Prostate gland (tissue), 2 donors: ENCODE results near the gene AP1S1. TPM values are rescaled to one million over a fixed set of nuclear protein-coding genes. Genes with fewer than 3 reads are reported as not detected.

Experiments
- DNase-seq: peaks from one replicate; pipeline ENCODE4 v3.0.0-alpha.2; 2019; ENCODE audit warnings: low spot score
- H3K27ac ChIP-seq, 2 donors: fragments of 200-600 bp; sonication (generic); 2 replicates each; pipeline ENCODE4 v1.5.1; 2017 to 2019
- H3K27me3 ChIP-seq: fragments of 200-600 bp; sonication (generic); replicated peaks from 2 replicates; pipeline ENCODE4 v1.5.1; 2019; ENCODE audit not compliant: insufficient read depth
- H3K36me3 ChIP-seq, 2 donors: fragments of 200-600 bp; sonication (generic); 1 replicate in 1 of 2; 2 replicates in 1 of 2; pipeline versions ENCODE4 v1.5.1 to v1.8.1; 2017 to 2019
- H3K4me1 ChIP-seq: fragments of 200-600 bp; sonication (generic); replicated peaks from 2 replicates; pipeline ENCODE4 v1.5.1; 2019
- H3K4me3 ChIP-seq, 2 donors: fragments of 200-600 bp; sonication (generic); 2 replicates each; pipeline ENCODE4 v1.5.1; 2017 to 2019
- H3K9me3 ChIP-seq: fragments of 200-600 bp; sonication (generic); 2 replicates; pipeline ENCODE4 v1.5.1; 2017
- CTCF ChIP-seq, 4 experiments: fragments of 200-600 bp in 2 of 4; fragments of 450-650 bp in 2 of 4; sonication (generic) in 2 of 4; IDR thresholded peaks; 1 replicate in 3 of 4; 2 replicates in 1 of 4; pipeline ENCODE4 v1.5.1; 2016 to 2019; ENCODE audit warnings: antibody characterized with exemption in 4 of 4, mild to moderate bottlenecking in 2 of 4, moderate library complexity in 2 of 4
- POLR2A ChIP-seq: fragments of 450-650 bp; IDR thresholded peaks from one replicate; pipeline ENCODE4 v1.6.1; 2016; ENCODE audit warnings: antibody characterized with exemption, mild to moderate bottlenecking
- POLR2AphosphoS5 ChIP-seq: sonication (generic); formaldehyde crosslinking; IDR thresholded peaks from one replicate; pipeline ENCODE4 v1.6.1; 2017; ENCODE audit warnings: antibody characterized with exemption
- WGBS: methylation state at CpG from one replicate; pipeline ENCODE4 v1.1.5; 2018; 5-methylcytosine and 5-hydroxymethylcytosine counted together
- intact Hi-C: fragments of 100-400 bp; cut with DNase I; formaldehyde crosslinking; loops from one replicate; pipeline ENCODE4 v1.14.2; 2022
- total RNA-seq, 2 donors: library from RNA; depleted of rRNA; stranded (reverse); fragments of >200 nt; gene quantifications; one replicate each; pipeline ENCODE4 v1.1.0, GENCODE V29; 2016

The AP1S1 gene
- total RNA-seq, 2 donors from 2014 or later, result 47.2 to 90.0 TPM

DNA sequence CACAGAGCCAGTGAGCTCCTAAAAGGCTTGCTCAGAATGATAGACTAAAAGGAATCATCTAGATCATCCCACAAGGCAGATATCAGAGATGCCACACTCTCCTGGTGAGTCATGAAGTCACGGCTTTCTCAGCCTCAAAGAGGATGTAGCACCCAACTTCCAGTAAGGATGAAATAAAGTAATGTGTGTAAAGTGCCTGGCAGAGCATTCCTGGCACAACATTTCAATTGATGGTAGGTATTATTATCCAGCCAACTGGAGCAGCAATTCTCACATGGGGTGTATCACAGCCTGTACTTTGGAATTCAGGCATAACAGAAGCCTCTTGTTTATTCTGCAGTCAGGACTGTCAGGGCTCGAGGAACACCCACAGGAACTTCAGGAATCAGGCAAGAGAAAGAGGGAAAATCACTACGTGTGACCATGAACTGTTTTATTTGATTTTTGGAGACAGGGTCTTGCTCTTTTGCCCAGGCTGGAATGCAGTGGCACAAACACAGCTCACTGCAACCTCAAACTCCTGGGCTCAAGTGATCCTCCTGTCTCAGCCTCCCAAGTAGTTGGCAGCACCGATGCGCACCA is 31.1 kb downstream of the AP1S1 start:
- Histone ChIP-seq H3K27me3 (no peaks in the 10 kb centered on the region), H3K27ac (no peak overlapping the region), H3K4me3 (no peak overlapping the region), H3K36me3 (no peaks in the 10 kb centered on the region), H3K9me3 (no peaks in the 10 kb centered on the region), H3K4me1 (no peaks in the 10 kb centered on the region)
- no peak for TF ChIP-seq POLR2AphosphoS5
- no peak for DNase-seq
- intact Hi-C loops, result no loop called here
- 47% methylated on average over 5 of the region's 5 CpGs for WGBS

DNA sequence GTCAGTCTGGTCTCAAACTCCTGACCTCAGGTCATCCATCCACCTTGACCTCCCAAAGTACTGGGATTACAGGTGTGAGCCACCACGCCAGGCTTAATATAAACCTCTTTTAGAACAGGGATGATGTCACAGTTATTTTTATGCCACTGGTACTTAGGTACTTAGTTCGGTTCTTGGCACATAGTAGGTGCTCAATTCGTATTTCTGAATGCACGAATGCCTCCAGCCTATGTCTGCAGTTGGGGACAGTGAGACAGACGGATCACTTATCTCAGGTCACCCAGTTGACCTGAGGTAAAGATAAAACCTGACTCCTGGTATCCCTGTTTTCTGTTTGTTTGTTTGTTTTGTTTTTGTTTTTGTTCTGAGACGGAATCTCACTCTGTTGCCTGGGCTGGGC is 31.9 kb downstream of the AP1S1 start:
- WGBS, result 67% methylated on average over 6 of the region's 6 CpGs
- H3K27ac ChIP-seq, result no peak overlapping the region
- H3K4me3 ChIP-seq, result no peak overlapping the region
- no peaks in the 10 kb centered on the region for H3K9me3 ChIP-seq
- no peaks in the 10 kb centered on the region for H3K4me1 ChIP-seq
- no peak for DNase-seq
- intact Hi-C loops, result no loop called here
- no peaks in the 10 kb centered on the region for H3K36me3 ChIP-seq
- TF ChIP-seq CTCF (IDR thresholded peaks at IDR 0.05) (no peak), POLR2A (no peak), POLR2AphosphoS5 (no peak)
- H3K27me3 ChIP-seq, result no peaks in the 10 kb centered on the region

DNA sequence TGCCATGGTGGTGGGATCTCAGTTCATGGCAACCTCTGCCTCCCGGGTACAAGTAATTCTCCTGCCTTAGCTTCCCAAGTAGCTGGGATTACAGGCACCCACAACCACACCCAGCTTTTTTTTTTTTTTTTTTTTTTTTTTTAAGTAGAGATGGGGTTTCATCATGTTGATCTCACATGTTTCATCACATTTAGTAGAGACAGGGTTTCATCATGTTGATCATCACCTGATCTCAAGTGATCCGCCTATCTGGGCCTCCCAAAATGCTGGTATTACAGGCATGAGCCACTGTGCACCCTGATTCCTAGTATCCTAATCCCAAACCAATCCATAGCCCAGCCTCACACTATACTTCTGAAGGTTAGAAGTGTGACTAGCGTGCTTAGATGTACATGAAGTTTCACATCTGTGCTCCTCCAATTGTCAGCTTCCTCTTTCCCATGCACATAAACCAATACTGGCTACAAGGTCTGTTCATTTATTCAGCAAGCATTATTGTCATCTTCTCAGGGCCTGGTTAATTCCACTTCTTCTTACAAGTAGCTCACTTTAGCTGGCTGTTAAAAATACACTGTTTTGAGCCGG is 32.7 kb downstream of the AP1S1 start:
- Histone ChIP-seq H3K36me3 (no peaks in the 10 kb centered on the region), H3K4me3 (no peak overlapping the region), H3K4me1 (no peaks in the 10 kb centered on the region), H3K27me3 (no peaks in the 10 kb centered on the region), H3K9me3 (no peaks in the 10 kb centered on the region), H3K27ac (no peak overlapping the region)
- TF ChIP-seq POLR2A (no peak), CTCF (IDR thresholded peaks at IDR 0.05) (no peak), POLR2AphosphoS5 (no peak)
- DNase-seq, result no peak
- intact Hi-C loops, result no loop called here
- WGBS, result 96% methylated on average over 4 of the region's 4 CpGs

DNA sequence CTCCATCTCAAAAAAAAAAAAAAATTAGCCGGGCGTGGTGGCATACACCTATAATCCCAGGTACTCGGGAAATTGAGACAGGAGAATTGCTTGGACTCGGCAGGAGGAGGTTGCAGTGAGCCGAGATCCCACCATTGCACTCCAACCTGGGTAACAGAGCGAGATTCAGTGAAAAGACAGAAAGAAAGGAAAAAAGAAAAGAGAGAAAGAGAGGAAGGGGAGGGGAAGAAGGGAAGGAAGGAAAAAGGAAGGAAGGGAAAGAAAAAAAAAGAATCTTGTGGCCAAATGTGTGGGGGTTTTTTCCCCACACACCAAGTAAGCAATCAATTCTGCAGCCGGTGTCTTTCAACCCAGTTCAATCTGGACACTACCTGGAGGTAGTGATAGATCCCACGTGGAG is 34.8 kb downstream of the AP1S1 start:
- intact Hi-C loops, result no loop called here
- no peaks in the 10 kb centered on the region for H3K9me3 ChIP-seq
- no peaks in the 10 kb centered on the region for H3K36me3 ChIP-seq
- no peaks in the 10 kb centered on the region for H3K4me1 ChIP-seq
- no peak for TF ChIP-seq POLR2AphosphoS5
- no peak overlapping the region for H3K4me3 ChIP-seq
- no peak for DNase-seq
- H3K27ac ChIP-seq, result no peak overlapping the region
- WGBS, result 71% methylated on average over 8 of the region's 8 CpGs
- no peaks in the 10 kb centered on the region for H3K27me3 ChIP-seq

DNA sequence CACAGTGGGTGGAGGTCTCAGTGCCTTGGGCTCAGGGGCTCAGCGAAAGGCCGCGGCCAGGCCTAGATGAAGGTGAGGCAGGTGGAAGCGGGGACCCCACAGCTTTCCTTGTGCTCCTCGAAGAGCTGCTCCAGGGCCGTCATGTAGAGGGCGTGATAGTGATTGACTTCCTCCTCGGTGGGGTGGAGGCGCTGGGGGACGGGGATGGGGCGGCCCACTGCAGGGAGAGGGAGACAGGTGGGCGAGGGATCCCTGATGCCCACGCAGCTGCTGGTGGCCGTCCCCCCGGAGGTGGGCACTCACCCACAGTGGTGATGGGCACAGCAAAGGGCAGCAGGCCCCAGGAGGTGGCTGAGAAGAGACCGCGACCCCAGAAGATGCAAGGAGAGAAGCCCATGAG is 41.6 kb downstream of the AP1S1 start:
- H3K9me3 ChIP-seq, result no peaks in the 10 kb centered on the region
- no peak for TF ChIP-seq POLR2AphosphoS5
- TF ChIP-seq CTCF (IDR thresholded peaks at IDR 0.05), result no peak
- TF ChIP-seq POLR2A, result no peak
- H3K27ac ChIP-seq, result no peak overlapping the region
- intact Hi-C loops, result no loop called here
- no peaks in the 10 kb centered on the region for H3K4me1 ChIP-seq
- DNase-seq, result no peak
- H3K4me3 ChIP-seq, result no peak overlapping the region
- no peaks in the 10 kb centered on the region for H3K27me3 ChIP-seq
- 88% methylated on average over 17 of the region's 17 CpGs for WGBS
- H3K36me3 ChIP-seq, result no peaks in the 10 kb centered on the region

GRCh38 chr7:101197991-101198390 is 43.7 kb downstream of the AP1S1 start:
- H3K27ac ChIP-seq, result no peak overlapping the region
- intact Hi-C loops, result no loop called here
- H3K27me3 ChIP-seq, result peaks cover 14% of the 10 kb centered on the region
- 80% methylated on average over 17 of the region's 21 CpGs for WGBS
- H3K4me1 ChIP-seq, result peaks cover 5% of the 10 kb centered on the region
- no peak for DNase-seq
- no peaks in the 10 kb centered on the region for H3K36me3 ChIP-seq
- TF ChIP-seq POLR2AphosphoS5, result no peak
- TF ChIP-seq CTCF (IDR thresholded peaks at IDR 0.05), result no peak
- no peaks in the 10 kb centered on the region for H3K9me3 ChIP-seq
- no peak overlapping the region for H3K4me3 ChIP-seq
